Activated T-helper 17 cell treated with anti-CD3 and anti-CD28 coated beads, Interleukin-2, amount 50 U/mL, for 72 hours (primary cell): ENCODE results near the gene YJU2. TPM values are rescaled to one million over a fixed set of nuclear protein-coding genes. Genes with fewer than 3 reads are reported as not detected.
"Not testable (repeated sequence)": the region's sequence is repeated elsewhere in the genome, so short reads cannot be mapped to it uniquely, and the experiment has no call there.

Source experiments
- ATAC-seq: fragments of 150-1000 bp; cut with Tn5 transposase; replicated peaks from 2 replicates; pipeline ENCODE4 v1.10.0; 2021; ENCODE audit warnings: mild to moderate bottlenecking, moderate library complexity
- H3K27ac Mint-ChIP-seq: one replicate; pipeline ENCODE4 v1.8.0; 2022; ENCODE audit warnings: mixed read lengths
- H3K27me3 Mint-ChIP-seq: one replicate; pipeline ENCODE4 v1.8.0; 2022; ENCODE audit warnings: mixed read lengths
- H3K36me3 Mint-ChIP-seq: one replicate; pipeline ENCODE4 v1.8.0; 2022; ENCODE audit warnings: low read depth, mild to moderate bottlenecking, mixed read lengths
- H3K4me1 Mint-ChIP-seq: one replicate; pipeline ENCODE4 v1.8.0; 2022; ENCODE audit warnings: mixed read lengths
- H3K4me3 Mint-ChIP-seq: one replicate; pipeline ENCODE4 v1.8.0; 2022; ENCODE audit warnings: mild to moderate bottlenecking, mixed read lengths
- H3K9me3 Mint-ChIP-seq: one replicate; pipeline ENCODE4 v1.8.0; 2022; ENCODE audit warnings: mixed read lengths
- total RNA-seq, 2 donors: library from RNA; stranded (reverse); gene quantifications; one replicate each; pipeline ENCODE4 v1.2.3, GENCODE V29; 2022

YJU2 gene
- total RNA-seq, 2 donors from 2014 or later: 22.5 to 22.6 TPM

GRCh38 chr19:4217429-4218264, 29.2 kb upstream of the YJU2 start:
- Mint-ChIP-seq H3K9me3 (no peaks in the 10 kb centered on the region), H3K27ac (no peak overlapping the region), H3K27me3 (no peaks in the 10 kb centered on the region), H3K4me3 (no peak overlapping the region), H3K36me3 (no peaks in the 10 kb centered on the region), H3K4me1 (peaks cover 9% of the 10 kb centered on the region)
- ATAC-seq: no peak

DNA sequence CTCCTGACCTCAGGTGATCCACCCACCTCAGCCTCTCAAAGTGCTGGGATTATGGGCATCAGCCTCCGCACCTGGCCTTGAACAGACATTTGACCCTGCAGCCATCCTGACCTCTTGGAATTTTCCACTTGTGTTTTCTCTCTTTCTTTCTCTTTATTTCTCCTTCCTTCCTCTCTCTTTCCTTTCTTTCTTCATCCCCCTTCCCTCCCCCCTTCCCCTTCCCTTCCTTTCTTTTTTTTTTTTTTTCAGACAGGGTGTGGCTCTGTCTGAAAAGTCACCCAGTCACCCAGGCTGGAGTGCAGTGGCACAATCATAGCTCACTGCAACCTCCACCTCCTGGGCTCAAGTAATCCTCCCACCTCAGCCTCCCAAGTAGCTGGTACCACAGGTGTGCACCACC, 28.4 kb upstream of the YJU2 start:
- not testable (repeated sequence) for H3K4me1 Mint-ChIP-seq, ATAC-seq, H3K4me3 Mint-ChIP-seq, H3K9me3 Mint-ChIP-seq, H3K27me3 Mint-ChIP-seq, H3K27ac Mint-ChIP-seq, H3K36me3 Mint-ChIP-seq

DNA sequence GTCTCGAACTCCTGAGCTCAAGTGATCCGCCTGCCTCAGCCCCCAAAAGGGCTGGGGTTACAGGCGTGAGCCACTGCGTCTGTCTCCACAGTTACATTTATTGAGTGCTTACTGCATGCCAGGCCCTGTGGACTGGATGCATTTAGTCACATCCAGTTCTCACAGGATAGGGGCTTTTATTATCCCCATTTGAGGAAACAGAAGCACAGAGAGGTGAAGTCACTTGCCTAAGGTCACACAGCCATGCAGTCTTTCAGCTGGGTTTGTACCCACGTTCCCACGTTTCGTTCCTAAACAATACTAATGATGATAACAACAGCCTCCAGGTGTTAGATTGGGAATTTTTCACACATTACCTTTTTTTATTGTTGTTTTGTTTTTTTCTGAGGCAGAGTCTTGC, 26.7 kb upstream of the YJU2 start:
- no peaks in the 10 kb centered on the region for H3K36me3 Mint-ChIP-seq
- H3K4me3 Mint-ChIP-seq: no peak overlapping the region
- H3K27me3 Mint-ChIP-seq: no peaks in the 10 kb centered on the region
- ATAC-seq: no peak
- no peak overlapping the region for H3K27ac Mint-ChIP-seq
- H3K9me3 Mint-ChIP-seq: no peaks in the 10 kb centered on the region
- no peaks in the 10 kb centered on the region for H3K4me1 Mint-ChIP-seq

- Mint-ChIP-seq H3K9me3 (no peaks in the 10 kb centered on the region), H3K4me1 (no peaks in the 10 kb centered on the region), H3K4me3 (no peak overlapping the region), H3K36me3 (no peaks in the 10 kb centered on the region), H3K27me3 (peaks cover 4% of the 10 kb centered on the region), H3K27ac (no peak overlapping the region)
- ATAC-seq: no peak
Measured at GRCh38 chr19:4224470-4224869, 22.4 kb upstream of the YJU2 start.

GRCh38 chr19:4225885-4226284, 21.0 kb upstream of the YJU2 start:
- no peaks in the 10 kb centered on the region for H3K4me1 Mint-ChIP-seq
- peaks cover 4% of the 10 kb centered on the region for H3K27me3 Mint-ChIP-seq
- H3K36me3 Mint-ChIP-seq: no peaks in the 10 kb centered on the region
- no peak overlapping the region for H3K27ac Mint-ChIP-seq
- H3K4me3 Mint-ChIP-seq: no peak overlapping the region
- H3K9me3 Mint-ChIP-seq: no peaks in the 10 kb centered on the region
- ATAC-seq: no peak

- no peak for ATAC-seq
- no peak overlapping the region for H3K4me3 Mint-ChIP-seq
Measured at GRCh38 chr19:4227771-4228170, 19.1 kb upstream of the YJU2 start.

DNA sequence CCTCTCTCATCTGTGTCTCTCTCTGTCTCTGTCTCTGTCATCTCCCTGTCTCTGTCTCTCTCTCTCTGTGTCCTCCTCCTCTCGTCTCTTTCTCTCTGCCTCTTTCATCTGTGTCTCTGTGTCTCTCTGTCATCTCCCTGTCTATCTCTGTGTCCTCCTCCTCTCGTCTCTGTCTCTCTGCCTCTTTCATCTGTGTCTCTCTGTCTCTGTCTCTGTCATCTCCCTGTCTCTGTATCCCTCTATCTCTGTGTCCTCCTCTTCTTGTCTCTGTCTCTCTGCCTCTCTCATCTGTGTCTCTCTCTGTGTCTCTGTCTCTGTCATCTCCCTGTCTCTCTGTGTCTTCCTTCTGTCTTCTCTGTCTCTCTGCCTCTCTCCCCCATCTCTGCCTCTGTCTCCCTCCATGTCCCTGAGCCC, 18.1 kb upstream of the YJU2 start:
- no peak overlapping the region for H3K27ac Mint-ChIP-seq
- H3K4me3 Mint-ChIP-seq: no peak overlapping the region
- no peak for ATAC-seq
- H3K27me3 Mint-ChIP-seq: peaks cover 10% of the 10 kb centered on the region
- no peaks in the 10 kb centered on the region for H3K36me3 Mint-ChIP-seq
- peaks cover 4% of the 10 kb centered on the region for H3K4me1 Mint-ChIP-seq
- H3K9me3 Mint-ChIP-seq: no peaks in the 10 kb centered on the region

More at GRCh38 chr19:4227771-4228170, 19.1 kb upstream of the YJU2 start:
- Mint-ChIP-seq H3K4me1 (no peaks in the 10 kb centered on the region), H3K27ac (no peak overlapping the region), H3K27me3 (peaks cover 4% of the 10 kb centered on the region), H3K36me3 (no peaks in the 10 kb centered on the region), H3K9me3 (no peaks in the 10 kb centered on the region)

- ATAC-seq: peak; percentile 91
- H3K9me3 Mint-ChIP-seq: no peaks in the 10 kb centered on the region
- H3K27ac Mint-ChIP-seq: no peak within 1 kb of the TSS
- no peak within 1 kb of the TSS for H3K4me3 Mint-ChIP-seq
- peaks cover 10% of the 10 kb centered on the region for H3K27me3 Mint-ChIP-seq
- H3K4me1 Mint-ChIP-seq: peaks cover 4% of the 10 kb centered on the region
- H3K36me3 Mint-ChIP-seq: no peaks in the 10 kb centered on the region
Measured at GRCh38 chr19:4229179-4229931, 17.5 kb upstream of the YJU2 start, which contains the start of gene EBI3. EBI3 (plus strand) TSS chr19:4229523; CDS start chr19:4229551, 28 bp downstream.

DNA sequence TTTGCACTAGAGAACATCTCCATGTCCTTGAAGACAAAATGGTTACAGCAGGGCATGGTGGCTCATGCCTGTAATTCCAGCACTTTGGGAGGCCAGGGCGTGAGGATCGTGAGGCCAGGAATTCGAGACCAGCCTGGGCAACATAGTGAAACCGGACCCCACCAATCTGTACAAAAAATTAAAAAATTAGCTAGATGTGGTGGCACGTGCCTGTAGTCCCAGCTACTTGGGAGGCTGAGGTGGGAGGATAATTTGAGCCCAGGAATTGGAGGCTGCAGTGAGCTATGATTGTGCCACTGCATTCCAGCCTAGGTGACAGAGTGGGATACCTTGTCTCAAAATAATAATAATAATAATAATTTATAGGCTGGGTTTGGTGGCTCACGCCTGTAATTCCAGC, 16.6 kb upstream of the YJU2 start:
- ATAC-seq, H3K27ac Mint-ChIP-seq, H3K36me3 Mint-ChIP-seq, H3K4me3 Mint-ChIP-seq, H3K9me3 Mint-ChIP-seq, H3K4me1 Mint-ChIP-seq: not testable (repeated sequence)
- peaks cover 10% of the 10 kb centered on the region for H3K27me3 Mint-ChIP-seq

- not testable (repeated sequence) for H3K4me3 Mint-ChIP-seq, H3K4me1 Mint-ChIP-seq, H3K27me3 Mint-ChIP-seq, ATAC-seq, H3K27ac Mint-ChIP-seq, H3K36me3 Mint-ChIP-seq, H3K9me3 Mint-ChIP-seq
Measured at GRCh38 chr19:4231521-4231920, 15.4 kb upstream of the YJU2 start.

DNA sequence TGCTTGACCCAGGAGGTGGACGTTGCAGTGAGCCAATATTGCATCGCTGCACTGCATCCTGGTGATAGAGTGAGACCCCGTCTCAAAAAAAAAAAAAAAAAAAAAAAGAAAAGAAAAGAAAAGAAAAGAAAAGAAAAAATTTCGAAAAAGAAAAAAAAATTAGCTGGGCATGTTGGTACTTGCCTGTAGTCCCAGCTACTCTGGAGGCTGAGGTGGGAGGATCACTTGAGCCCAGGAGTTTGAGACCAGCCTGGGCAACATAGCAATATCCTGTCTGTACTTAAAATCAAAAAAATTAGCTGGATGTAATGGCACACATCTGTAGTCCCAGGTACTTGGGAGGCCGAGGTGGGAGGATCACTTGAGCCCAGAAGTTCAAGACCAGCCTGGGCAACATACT, 14.7 kb upstream of the YJU2 start:
- H3K4me1 Mint-ChIP-seq, H3K27ac Mint-ChIP-seq, H3K4me3 Mint-ChIP-seq, H3K9me3 Mint-ChIP-seq, H3K27me3 Mint-ChIP-seq, ATAC-seq, H3K36me3 Mint-ChIP-seq: not testable (repeated sequence)

- no peak overlapping the region for H3K27ac Mint-ChIP-seq
- peaks cover 6% of the 10 kb centered on the region for H3K27me3 Mint-ChIP-seq
Measured at GRCh38 chr19:4232614-4233281, 14.1 kb upstream of the YJU2 start.

DNA sequence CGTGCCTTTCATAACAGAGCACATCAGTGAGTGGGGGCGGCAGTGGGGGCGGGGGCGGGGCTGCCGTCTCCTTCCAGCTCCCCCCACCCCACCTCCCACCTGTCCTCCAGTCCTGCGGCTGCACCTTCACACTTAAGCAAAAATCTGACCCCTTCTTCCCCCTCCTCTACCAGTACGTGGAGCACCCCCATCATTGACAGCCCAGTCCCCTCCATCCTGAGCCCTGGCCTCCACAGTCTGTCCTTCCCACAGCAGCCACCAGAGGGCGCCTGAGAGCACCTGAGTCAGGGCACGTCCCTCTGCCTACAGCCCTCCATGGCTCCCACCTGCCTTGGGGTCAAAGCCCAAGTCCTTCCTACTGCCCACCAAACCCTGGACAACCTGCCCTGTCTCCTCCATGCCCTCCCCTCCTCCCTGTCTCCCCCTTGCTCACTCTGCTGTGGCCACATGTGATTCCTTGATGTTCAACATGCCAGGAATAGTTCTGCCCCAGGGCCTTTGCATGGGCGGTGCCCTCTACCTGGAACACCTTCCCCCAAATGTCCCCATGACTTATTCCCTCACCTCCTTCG, 13.5 kb upstream of the YJU2 start:
- ATAC-seq: no peak
- Mint-ChIP-seq H3K27ac (peak overlapping the region; percentile 46), H3K9me3 (no peaks in the 10 kb centered on the region), H3K4me3 (no peak overlapping the region), H3K27me3 (peaks cover 6% of the 10 kb centered on the region), H3K36me3 (no peaks in the 10 kb centered on the region), H3K4me1 (peaks cover 4% of the 10 kb centered on the region)

More at GRCh38 chr19:4232614-4233281, 14.1 kb upstream of the YJU2 start:
- Mint-ChIP-seq H3K4me1 (peaks cover 4% of the 10 kb centered on the region), H3K4me3 (no peak overlapping the region), H3K36me3 (no peaks in the 10 kb centered on the region), H3K9me3 (no peaks in the 10 kb centered on the region)
- no peak for ATAC-seq

DNA sequence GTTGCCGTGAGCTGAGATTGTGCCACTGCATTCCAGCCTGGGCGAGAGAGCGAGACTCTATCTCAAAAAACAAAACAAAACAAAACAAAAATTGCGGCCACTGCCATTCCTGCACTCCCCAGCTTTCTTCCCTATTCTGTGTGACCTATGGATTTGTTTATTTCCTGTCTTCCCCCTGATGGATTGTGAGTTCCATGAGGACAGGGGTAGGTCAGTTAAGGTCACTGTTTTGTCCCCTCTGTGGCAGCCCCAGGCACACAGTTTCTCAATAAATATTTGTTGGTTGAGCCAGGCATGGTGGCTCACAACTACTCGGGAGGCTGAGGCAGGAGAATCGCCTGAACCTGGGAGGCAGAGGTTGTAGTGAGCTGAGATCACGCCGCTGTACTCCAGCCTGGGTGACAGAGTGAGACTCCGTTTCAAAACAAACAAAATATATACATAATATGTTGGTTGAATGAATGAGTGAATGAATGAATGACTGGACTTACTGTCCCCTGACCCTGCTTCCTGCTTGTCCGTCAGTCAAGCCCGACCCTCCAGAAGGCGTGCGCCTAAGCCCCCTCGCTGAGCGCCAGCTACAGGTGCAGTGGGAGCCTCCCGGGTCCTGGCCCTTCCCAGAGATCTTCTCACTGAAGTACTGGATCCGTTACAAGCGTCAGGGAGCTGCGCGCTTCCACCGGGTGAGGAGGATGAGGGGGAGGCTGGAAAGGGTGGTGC, 12.6 kb upstream of the YJU2 start:
- Mint-ChIP-seq H3K9me3 (no peaks in the 10 kb centered on the region), H3K36me3 (no peaks in the 10 kb centered on the region), H3K27me3 (peaks cover 6% of the 10 kb centered on the region), H3K4me1 (peaks cover 4% of the 10 kb centered on the region), H3K4me3 (no peak overlapping the region), H3K27ac (peak overlapping the region; percentile 46)
- no peak for ATAC-seq
